ENCODE data around the gene MAP3K8.

Gene MAP3K8

GRCh38 chr10:30500534-30500933 lies 66.5 kb downstream of the MAP3K8 start:
- no peak for DNase-seq
- Histone ChIP-seq H3K27ac (no peak overlapping the region), H3K36me3 (replicated peaks) (no peaks in the 10 kb centered on the region), H3K4me3 (ENCODE audit: low read depth, low read length) (no peak overlapping the region), H3K27me3 (replicated peaks) (peaks cover 3% of the 10 kb centered on the region)
- in situ Hi-C loops (cut with HindIII; ENCODE audit: low pct_ligation_motif_present, low sequenced_read_pairs) = no loop called here
- no peak for TF ChIP-seq CTCF (IDR thresholded peaks at IDR 0.05; ENCODE audit: low read depth, low read length, missing control alignments)

GRCh38 chr10:30500963-30501504 lies 67.0 kb downstream of the MAP3K8 start:
- TF ChIP-seq CTCF (IDR thresholded peaks at IDR 0.05; ENCODE audit: low read depth, low read length, missing control alignments) = no peak
- no peak overlapping the region for H3K27ac ChIP-seq
- DNase-seq = no peak
- H3K4me3 ChIP-seq (ENCODE audit: low read depth, low read length) = no peak overlapping the region
- in situ Hi-C loops (cut with HindIII; ENCODE audit: low pct_ligation_motif_present, low sequenced_read_pairs) = no loop called here
- H3K27me3 ChIP-seq (replicated peaks) = peaks cover 3% of the 10 kb centered on the region
- H3K36me3 ChIP-seq (replicated peaks) = no peaks in the 10 kb centered on the region

GRCh38 chr10:30502266-30503060 lies 68.5 kb downstream of the MAP3K8 start:
- TF ChIP-seq CTCF (IDR thresholded peaks at IDR 0.05; ENCODE audit: low read depth, low read length, missing control alignments) = no peak
- Histone ChIP-seq H3K36me3 (replicated peaks) (no peaks in the 10 kb centered on the region), H3K27me3 (replicated peaks) (peaks cover 3% of the 10 kb centered on the region), H3K4me3 (ENCODE audit: low read depth, low read length) (no peak overlapping the region), H3K27ac (no peak overlapping the region)
- in situ Hi-C loops (cut with HindIII; ENCODE audit: low pct_ligation_motif_present, low sequenced_read_pairs) = no loop called here
- DNase-seq = peak; percentile 35

GRCh38 chr10:30503700-30504266 lies 69.8 kb downstream of the MAP3K8 start:
- DNase-seq = no peak
- Histone ChIP-seq H3K27ac (no peak overlapping the region), H3K4me3 (ENCODE audit: low read depth, low read length) (no peak overlapping the region), H3K36me3 (replicated peaks) (no peaks in the 10 kb centered on the region), H3K27me3 (replicated peaks) (peaks cover 3% of the 10 kb centered on the region)
- no peak for TF ChIP-seq CTCF (IDR thresholded peaks at IDR 0.05; ENCODE audit: low read depth, low read length, missing control alignments)
- in situ Hi-C loops (cut with HindIII; ENCODE audit: low pct_ligation_motif_present, low sequenced_read_pairs) = no loop called here

GRCh38 chr10:30505543-30506298 lies 71.7 kb downstream of the MAP3K8 start:
- no peak for TF ChIP-seq CTCF (IDR thresholded peaks at IDR 0.05; ENCODE audit: low read depth, low read length, missing control alignments)
- in situ Hi-C loops (cut with HindIII; ENCODE audit: low pct_ligation_motif_present, low sequenced_read_pairs) = no loop called here
- Histone ChIP-seq H3K27ac (no peak overlapping the region), H3K27me3 (replicated peaks) (peaks cover 3% of the 10 kb centered on the region), H3K4me3 (ENCODE audit: low read depth, low read length) (no peak overlapping the region), H3K36me3 (replicated peaks) (no peaks in the 10 kb centered on the region)
- DNase-seq = no peak

Data from brain microvascular endothelial cell (primary cell).